ENCODE measurements around the gene ACTR3C.

DNA sequence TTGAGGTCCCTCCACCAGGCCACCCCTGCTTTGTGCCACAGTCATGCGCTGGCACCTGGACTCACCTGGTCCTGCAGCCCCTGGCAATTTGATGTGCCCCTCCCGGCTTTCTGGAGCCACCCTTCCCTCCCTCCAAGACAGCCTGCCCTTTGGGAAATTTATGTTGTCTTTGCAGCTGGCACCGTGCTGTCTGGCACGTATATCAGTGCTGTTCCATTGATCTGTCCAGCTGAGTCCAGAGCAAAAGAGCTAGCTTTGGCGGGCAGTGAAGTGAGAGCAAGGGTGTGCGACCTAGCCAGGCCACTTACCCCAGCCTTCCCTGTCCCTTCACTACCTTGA is 12.4 kb upstream of the ACTR3C start:
- TF ChIP-seq, protein P1, sequence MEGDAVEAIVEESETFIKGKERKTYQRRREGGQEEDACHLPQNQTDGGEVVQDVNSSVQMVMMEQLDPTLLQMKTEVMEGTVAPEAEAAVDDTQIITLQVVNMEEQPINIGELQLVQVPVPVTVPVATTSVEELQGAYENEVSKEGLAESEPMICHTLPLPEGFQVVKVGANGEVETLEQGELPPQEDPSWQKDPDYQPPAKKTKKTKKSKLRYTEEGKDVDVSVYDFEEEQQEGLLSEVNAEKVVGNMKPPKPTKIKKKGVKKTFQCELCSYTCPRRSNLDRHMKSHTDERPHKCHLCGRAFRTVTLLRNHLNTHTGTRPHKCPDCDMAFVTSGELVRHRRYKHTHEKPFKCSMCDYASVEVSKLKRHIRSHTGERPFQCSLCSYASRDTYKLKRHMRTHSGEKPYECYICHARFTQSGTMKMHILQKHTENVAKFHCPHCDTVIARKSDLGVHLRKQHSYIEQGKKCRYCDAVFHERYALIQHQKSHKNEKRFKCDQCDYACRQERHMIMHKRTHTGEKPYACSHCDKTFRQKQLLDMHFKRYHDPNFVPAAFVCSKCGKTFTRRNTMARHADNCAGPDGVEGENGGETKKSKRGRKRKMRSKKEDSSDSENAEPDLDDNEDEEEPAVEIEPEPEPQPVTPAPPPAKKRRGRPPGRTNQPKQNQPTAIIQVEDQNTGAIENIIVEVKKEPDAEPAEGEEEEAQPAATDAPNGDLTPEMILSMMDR (conservative IDR thresholded peaks at IDR 0.05 in 1 of 2, IDR thresholded peaks at IDR 0.05 in 1 of 2; ENCODE audit: low read depth in 1 of 2, low read length in 2 of 2) = no peak
- no peak for TF ChIP-seq EZH2 (IDR thresholded peaks at IDR 0.05; ENCODE audit: low read length, missing control alignments)

All from fibroblast of lung (primary cell).